HepG2 (cell line): ENCODE measurements around the gene ZBTB8OS. TPM values are rescaled to one million over a fixed set of nuclear protein-coding genes. Genes with fewer than 3 reads are reported as not detected.
"Not testable (repeated sequence)": the region's sequence is repeated elsewhere in the genome, so short reads cannot be mapped to it uniquely, and the experiment has no call there.

Source experiments
- ATAC-seq: fragments of 200-7000 bp; cut with Tn5 transposase; 3 replicates; pipeline ENCODE4 v1.9.1; 2020; ENCODE audit warnings: mild to moderate bottlenecking, moderate library complexity
- BruUV-seq: library from RNA; stranded (reverse); fragments of 400-500 nt; replicated peaks from 2 replicates; lab custom pipeline; 2021; lab: Mats Ljungman, UMichigan
- CTCF ChIA-PET: fragments of 300-600 bp; formaldehyde crosslinking; extraction: SDS; loops from one replicate; lab custom pipeline; 2021; ENCODE audit warnings: low total read pairs, inconsistent platforms, low intra/inter-chr PET ratio; lab: Yijun Ruan, JAX
- POLR2A ChIA-PET: fragments of 350-600 bp; sonication (Branson Sonifier 250); formaldehyde crosslinking; loops from one replicate; lab custom pipeline; 2020; ENCODE audit warnings: antibody characterized with exemption, inconsistent platforms; lab: Yijun Ruan, JAX
- DNase-seq: peaks from one replicate; pipeline ENCODE4 v3.0.0-alpha.2; 2015; ENCODE audit warnings: low spot score
- FAIRE-seq: peaks from 3 replicates; lab custom pipeline; 2011; peaks lifted over from hg19 to GRCh38; lab: Jason Lieb, UNC
- H2AFZ ChIP-seq: one replicate; pipeline ENCODE4 v1.6.1; 2011; ENCODE audit warnings: low read length, inconsistent platforms
- H3K27ac ChIP-seq: fragments of 300-600 bp; 3 replicates; pipeline ENCODE4 v1.8.0; 2011; ENCODE audit warnings: mixed run types, mild to moderate bottlenecking, mixed read lengths, low read length, inconsistent platforms; ENCODE audit not compliant: insufficient read depth; ENCODE audit errors: extremely low read length
- H3K27me3 ChIP-seq, 2 experiments: fragments of 200-600 bp in 1 of 2; 2 replicates in 1 of 2; 3 replicates in 1 of 2; pipeline versions ENCODE4 v1.6.0 to v1.8.0; 2011; ENCODE audit warnings: low read length in 2 of 2, mild to moderate bottlenecking in 2 of 2, moderate library complexity in 2 of 2, inconsistent platforms in 1 of 2; ENCODE audit not compliant: insufficient read depth in 2 of 2, control insufficient read depth in 1 of 2
- H3K36me3 ChIP-seq, 2 experiments: fragments of 200-600 bp in 1 of 2; replicated peaks in 1 of 2; 2 replicates in 1 of 2; 3 replicates in 1 of 2; pipeline versions ENCODE4 v1.5.1 to v1.8.0; 2011; ENCODE audit warnings: low read length in 2 of 2, inconsistent platforms in 1 of 2; ENCODE audit not compliant: insufficient read depth in 2 of 2, control insufficient read depth in 1 of 2
- H3K4me1 ChIP-seq: 2 replicates; pipeline ENCODE4 v1.5.1; 2012; ENCODE audit warnings: low read length, inconsistent platforms; ENCODE audit not compliant: insufficient read depth
- H3K4me2 ChIP-seq: 2 replicates; pipeline ENCODE4 v1.6.0; 2011; ENCODE audit warnings: low read depth, low read length, inconsistent platforms
- H3K4me3 ChIP-seq, 3 experiments: fragments of 200-600 bp in 1 of 3; sonication (generic), shearing (Covaris generic) in 1 of 3; replicated peaks in 1 of 3; 2 replicates each; pipeline ENCODE4 v1.5.1; 2011 to 2016; ENCODE audit warnings: low read length in 3 of 3, inconsistent platforms in 2 of 3, low read depth in 2 of 3, mild to moderate bottlenecking in 2 of 3, control low read depth in 1 of 3, mixed read lengths in 1 of 3; ENCODE audit not compliant: insufficient read depth in 1 of 3
- H3K79me2 ChIP-seq: one replicate; pipeline ENCODE4 v1.6.1; 2011; ENCODE audit warnings: low read length, inconsistent platforms; ENCODE audit not compliant: insufficient read depth
- H3K9ac ChIP-seq: 2 replicates; pipeline ENCODE4 v1.6.0; 2011; ENCODE audit warnings: mild to moderate bottlenecking, low read depth, low read length, inconsistent platforms; ENCODE audit not compliant: insufficient read depth
- H3K9me3 ChIP-seq: 2 replicates; pipeline ENCODE4 v1.5.1; 2012; ENCODE audit warnings: mild to moderate bottlenecking, low read length
- H4K20me1 ChIP-seq: 2 replicates; pipeline ENCODE4 v1.6.0; 2011; ENCODE audit warnings: inconsistent platforms, mild to moderate bottlenecking, low read length, moderate library complexity; ENCODE audit not compliant: insufficient read depth
- ATF7-NPFF ChIP-seq: sonication (generic); formaldehyde crosslinking; IDR thresholded peaks from 2 replicates; pipeline ENCODE4 v1.8.1; 2023; ENCODE audit warnings: mild to moderate bottlenecking, low read depth, missing genetic modification reagents, moderate library complexity
- IRF1 ChIP-seq: sonication (generic); formaldehyde crosslinking; IDR thresholded peaks from 2 replicates; pipeline ENCODE4 v1.4.0; 2020; ENCODE audit warnings: low read depth, mild to moderate bottlenecking, missing genetic modification reagents
- ZBTB7B ChIP-seq: sonication (generic); formaldehyde crosslinking; IDR thresholded peaks from 2 replicates; pipeline ENCODE4 v1.4.0; 2020; ENCODE audit warnings: missing genetic modification reagents
- ZNF260 ChIP-seq: sonication (generic); formaldehyde crosslinking; IDR thresholded peaks from 2 replicates; pipeline ENCODE4 v1.4.0; 2020; ENCODE audit warnings: missing genetic modification reagents, low read depth, mild to moderate bottlenecking, borderline replicate concordance
- ZNF776 ChIP-seq: sonication (generic); formaldehyde crosslinking; IDR thresholded peaks from 2 replicates; pipeline ENCODE4 v1.4.0; 2020; ENCODE audit warnings: mild to moderate bottlenecking, missing genetic modification reagents
- ZSCAN20 ChIP-seq: sonication (generic); formaldehyde crosslinking; IDR thresholded peaks from 2 replicates; pipeline ENCODE4 v1.4.0; 2020; ENCODE audit warnings: missing genetic modification reagents, mild to moderate bottlenecking, borderline replicate concordance
- WGBS: methylation state at CpG from one replicate; pipeline ENCODE4 v1.1.6; 2017; ENCODE audit warnings: low lambda C conversion rate; 5-methylcytosine and 5-hydroxymethylcytosine counted together
- in situ Hi-C: cut with HindIII; loops from 2 replicates; pipeline ENCODE4 v1.10.0; 2017; ENCODE audit warnings: low pct_unique_long_range_greater_than_20kb; ENCODE audit not compliant: extremely low pct_ligation_motif_present
- intact Hi-C: fragments of 100-400 bp; cut with micrococcal nuclease; formaldehyde crosslinking; loops from one replicate; pipeline ENCODE4 v1.10.0; 2022; ENCODE audit not compliant: unreplicated experiment
- polyA plus RNA-seq, 8 experiments: library from polyadenylated mRNA; depleted of rRNA in 3 of 8; stranded (reverse) in 7 of 8; unstranded in 1 of 8; fragments of >200 nt; fragmentation: Illumina TruSeq in 4 of 8; extraction: Trizol in 4 of 8; gene quantifications; 2 replicates each; pipeline versions ENCODE4 v1.2.1 to v1.2.3, GENCODE V29; 2011 to 2016; ENCODE audit warnings: low read depth in 4 of 8, missing spikeins in 1 of 8, mixed read lengths in 1 of 8; ENCODE audit not compliant: insufficient read depth in 1 of 8
- total RNA-seq, 5 experiments: library from RNA; depleted of rRNA; stranded (reverse); fragments of >200 nt; fragmentation: Illumina TruSeq; extraction: Trizol; gene quantifications; 2 replicates each; pipeline ENCODE4 v1.2.3, GENCODE V29; 2016; ENCODE audit warnings: low read depth in 1 of 5
- TF ChIP-seq, protein P1 (sequence below): sonication (generic); formaldehyde crosslinking; IDR thresholded peaks from 2 replicates; pipeline ENCODE4 v1.4.0; 2020; ENCODE audit warnings: missing genetic modification reagents, low read depth, mild to moderate bottlenecking, borderline replicate concordance
- TF ChIP-seq, protein P2 (sequence below): sonication (generic); formaldehyde crosslinking; IDR thresholded peaks from 2 replicates; pipeline ENCODE4 v1.5.1; 2020; ENCODE audit warnings: missing genetic modification reagents, mild to moderate bottlenecking, borderline replicate concordance

ZBTB8OS gene
- total and polyA plus RNA-seq, 2 of the 13 experiments (the other 11 are each of a cell fraction or from before 2014, with no cell fraction given), result 57.7 to 84.8 TPM

DNA sequence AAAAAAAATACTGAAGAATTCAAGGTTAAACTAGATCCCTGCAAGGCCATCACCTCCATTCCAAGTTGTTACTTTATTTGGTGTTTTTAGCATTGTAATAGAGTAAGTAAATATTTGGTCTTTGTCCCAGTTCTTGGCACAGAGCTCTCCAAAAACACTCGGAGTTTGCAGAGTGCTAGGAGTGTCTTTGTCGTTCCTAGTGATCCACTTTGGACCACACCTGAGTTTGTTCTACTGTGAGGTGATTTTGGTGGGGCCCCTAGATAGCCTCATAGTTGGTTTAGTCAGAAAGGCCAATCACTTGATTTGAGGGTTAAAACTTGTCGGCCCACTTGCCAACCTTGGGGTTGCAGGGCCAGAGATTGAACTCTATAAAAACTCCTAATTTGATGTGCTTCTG is 26.6 kb upstream of the ZBTB8OS start (continued):
- TF ChIP-seq, protein P1, sequence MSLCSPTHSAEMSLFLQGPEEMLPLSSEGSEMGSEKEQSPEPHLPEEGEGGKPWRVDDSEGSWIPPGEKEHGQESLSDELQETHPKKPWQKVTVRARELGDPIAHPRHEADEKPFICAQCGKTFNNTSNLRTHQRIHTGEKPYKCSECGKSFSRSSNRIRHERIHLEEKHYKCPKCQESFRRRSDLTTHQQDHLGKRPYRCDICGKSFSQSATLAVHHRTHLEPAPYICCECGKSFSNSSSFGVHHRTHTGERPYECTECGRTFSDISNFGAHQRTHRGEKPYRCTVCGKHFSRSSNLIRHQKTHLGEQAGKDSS (CRISPR knock-in tag), result no peak
- no peak for TF ChIP-seq ZBTB7B
- TF ChIP-seq ZNF776 (CRISPR knock-in tag), result no peak
- no peak for TF ChIP-seq ZNF260 (CRISPR knock-in tag)
- TF ChIP-seq, protein P2, sequence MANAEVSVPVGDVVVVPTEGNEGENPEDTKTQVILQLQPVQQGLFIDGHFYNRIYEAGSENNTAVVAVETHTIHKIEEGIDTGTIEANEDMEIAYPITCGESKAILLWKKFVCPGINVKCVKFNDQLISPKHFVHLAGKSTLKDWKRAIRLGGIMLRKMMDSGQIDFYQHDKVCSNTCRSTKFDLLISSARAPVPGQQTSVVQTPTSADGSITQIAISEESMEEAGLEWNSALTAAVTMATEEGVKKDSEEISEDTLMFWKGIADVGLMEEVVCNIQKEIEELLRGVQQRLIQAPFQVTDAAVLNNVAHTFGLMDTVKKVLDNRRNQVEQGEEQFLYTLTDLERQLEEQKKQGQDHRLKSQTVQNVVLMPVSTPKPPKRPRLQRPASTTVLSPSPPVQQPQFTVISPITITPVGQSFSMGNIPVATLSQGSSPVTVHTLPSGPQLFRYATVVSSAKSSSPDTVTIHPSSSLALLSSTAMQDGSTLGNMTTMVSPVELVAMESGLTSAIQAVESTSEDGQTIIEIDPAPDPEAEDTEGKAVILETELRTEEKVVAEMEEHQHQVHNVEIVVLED (CRISPR knock-in tag), result no peak
- no peak for TF ChIP-seq IRF1 (CRISPR knock-in tag)
- TF ChIP-seq ZSCAN20 (CRISPR knock-in tag), result no peak
- TF ChIP-seq ATF7-NPFF (CRISPR knock-in tag), result no peak

- H2AFZ ChIP-seq, FAIRE-seq, ATAC-seq, H3K4me2 ChIP-seq, H3K79me2 ChIP-seq, H3K4me1 ChIP-seq, intact Hi-C loops, H3K9ac ChIP-seq, DNase-seq, H3K27ac ChIP-seq, in situ Hi-C loops, H3K9me3 ChIP-seq, H3K4me3 ChIP-seq, H3K27me3 ChIP-seq, CTCF ChIA-PET, H4K20me1 ChIP-seq, POLR2A ChIA-PET: not testable (repeated sequence)
- BruUV-seq, result TSS peak; percentile 37
- over 99% methylated on average over 5 of the region's 5 CpGs for WGBS
- H3K36me3 ChIP-seq, result peaks cover 11 to 79% of the 10 kb centered on the region in 2 experiments; a peak in 4 of 5 replicates
Measured at GRCh38 chr1:32668716-32669115, 18.4 kb upstream of the ZBTB8OS start.
